GM21576 (cell line): ENCODE measurements around the gene WDR18.

Source experiments
- ATAC-seq: cut with Tn5 transposase; IDR thresholded peaks from one replicate; pipeline ENCODE4 v1.9.1; 2021; ENCODE audit warnings: mild to moderate bottlenecking, moderate library complexity; ENCODE audit not compliant: unreplicated experiment

Gene WDR18

DNA sequence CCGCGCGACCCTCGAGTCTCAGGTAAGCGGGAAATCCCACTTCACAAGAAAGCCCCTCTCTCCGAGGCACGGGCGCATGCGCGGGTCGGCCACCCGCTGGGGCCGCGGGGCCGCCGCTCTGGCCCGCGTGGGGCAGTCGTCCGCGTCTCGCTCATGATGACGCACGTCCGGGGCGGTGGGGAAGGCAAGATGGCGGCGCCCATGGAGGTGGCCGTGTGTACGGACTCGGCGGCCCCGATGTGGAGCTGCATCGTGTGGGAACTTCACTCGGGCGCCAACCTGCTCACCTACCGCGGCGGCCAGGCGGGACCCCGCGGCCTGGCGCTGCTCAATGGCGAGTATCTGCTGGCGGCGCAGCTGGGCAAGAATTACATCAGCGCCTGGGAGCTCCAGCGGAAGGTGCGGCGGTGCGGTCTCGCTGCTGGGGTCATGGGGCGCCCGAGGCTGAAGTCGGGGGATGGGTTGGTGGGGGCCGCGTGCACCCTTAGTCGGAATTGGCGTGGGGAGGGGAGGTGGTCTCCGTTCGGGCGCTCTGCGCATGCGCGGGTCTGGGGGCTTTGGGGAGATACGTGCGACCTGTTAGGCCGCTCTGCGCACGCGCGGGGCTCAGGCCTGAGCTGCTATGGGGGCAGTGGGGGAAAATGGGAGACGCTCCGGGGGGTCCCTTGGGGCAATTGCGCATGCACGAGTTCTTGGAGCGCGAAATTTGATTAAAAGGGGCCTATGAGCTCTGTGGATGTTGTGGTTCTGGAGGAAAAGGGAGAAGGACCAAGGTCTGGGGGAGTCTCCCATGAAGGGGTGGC lies at the start of gene WDR18:
Gene WDR18, plus strand, starts transcription at position 181 of the 803 bp plus-strand sequence. Its CDS starts 9 bp downstream, at position 190.
- ATAC-seq: peak; percentile 69

GRCh38 chr19:934865-935479 lies 49.2 kb upstream of the WDR18 start:
- ATAC-seq: no peak

GRCh38 chr19:936175-936546 lies 48.0 kb upstream of the WDR18 start:
- no peak for ATAC-seq

DNA sequence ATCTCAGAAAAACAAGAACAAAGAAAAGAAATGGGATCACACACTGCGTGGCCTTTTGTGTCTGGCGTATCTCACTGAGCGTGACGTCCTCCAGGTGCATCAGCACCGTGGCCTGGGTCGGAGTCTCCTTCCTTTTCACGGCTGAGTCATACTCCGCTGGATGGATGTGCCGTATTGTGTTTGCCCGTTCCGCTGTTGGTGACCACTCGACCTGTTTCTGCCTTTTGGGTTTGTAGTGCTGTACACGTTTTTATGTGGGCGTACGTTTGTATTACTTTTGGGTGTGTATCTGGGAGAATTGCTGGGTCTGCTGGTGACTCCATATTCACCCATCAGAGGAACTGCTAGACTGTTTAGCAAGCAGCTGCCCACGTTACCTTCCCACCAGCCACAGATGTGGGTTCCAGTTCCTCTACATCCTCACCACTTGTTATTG lies 46.9 kb upstream of the WDR18 start:
- ATAC-seq: no peak

DNA sequence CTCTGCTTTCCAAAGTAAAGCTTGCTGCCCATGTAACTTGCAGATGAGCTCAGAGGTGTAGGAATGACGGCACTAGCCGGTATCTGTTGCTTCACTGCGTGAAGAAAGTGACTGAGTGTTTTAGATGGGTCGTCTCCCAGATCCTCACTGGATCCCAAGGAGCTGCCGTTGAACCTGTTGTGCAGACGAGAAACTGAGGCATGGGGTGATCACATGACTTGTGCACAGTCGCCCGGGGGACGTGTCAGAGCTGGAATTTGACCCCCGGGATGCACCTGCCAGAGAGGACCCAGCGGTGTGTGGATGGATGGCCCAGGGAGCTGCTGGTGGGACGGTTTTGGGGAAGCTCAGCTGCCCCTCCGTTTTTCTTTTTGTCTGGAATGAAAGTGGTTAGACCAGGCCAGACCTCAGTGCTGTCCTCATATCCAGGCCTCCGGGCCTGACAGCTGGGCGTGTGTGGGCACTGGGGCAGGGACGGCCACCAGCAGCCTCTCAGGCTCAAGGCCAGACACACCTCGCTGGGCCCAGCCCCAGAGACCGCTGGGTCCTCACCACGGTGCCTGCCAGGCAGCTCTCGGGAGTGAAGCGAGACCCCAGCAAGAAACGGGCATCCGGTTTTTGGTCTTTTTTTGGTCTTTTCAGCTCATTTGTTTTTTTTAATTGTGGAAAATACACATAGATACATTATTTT lies 45.8 kb upstream of the WDR18 start:
- ATAC-seq: no peak

- ATAC-seq: no peak
Measured at GRCh38 chr19:939439-939838, 44.7 kb upstream of the WDR18 start.

DNA sequence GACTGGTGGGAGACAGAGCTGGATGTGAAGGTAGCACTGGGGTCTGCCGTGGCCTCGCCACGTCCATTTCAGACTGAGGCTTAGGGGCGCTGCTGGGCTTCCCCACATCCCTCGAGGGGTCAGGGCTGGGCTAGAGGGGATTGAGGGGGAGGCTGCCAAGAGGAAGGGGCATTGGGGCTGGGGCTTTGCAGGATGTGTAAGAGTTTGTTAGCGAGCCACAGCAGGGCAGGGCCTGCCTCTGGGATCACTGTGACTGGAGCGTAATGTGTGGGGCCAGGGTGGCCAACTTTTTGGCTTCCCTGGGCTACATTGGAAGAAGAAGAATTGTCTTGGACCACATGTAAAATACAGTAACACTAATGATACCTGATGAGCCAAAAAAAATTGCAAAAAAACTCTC lies 44.2 kb upstream of the WDR18 start:
- ATAC-seq: no peak

- ATAC-seq: no peak
Measured at GRCh38 chr19:940591-941291, 43.4 kb upstream of the WDR18 start.

GRCh38 chr19:941292-942132 lies 42.6 kb upstream of the WDR18 start:
- no peak for ATAC-seq

GRCh38 chr19:942133-942645 lies 42.0 kb upstream of the WDR18 start:
- no peak for ATAC-seq

DNA sequence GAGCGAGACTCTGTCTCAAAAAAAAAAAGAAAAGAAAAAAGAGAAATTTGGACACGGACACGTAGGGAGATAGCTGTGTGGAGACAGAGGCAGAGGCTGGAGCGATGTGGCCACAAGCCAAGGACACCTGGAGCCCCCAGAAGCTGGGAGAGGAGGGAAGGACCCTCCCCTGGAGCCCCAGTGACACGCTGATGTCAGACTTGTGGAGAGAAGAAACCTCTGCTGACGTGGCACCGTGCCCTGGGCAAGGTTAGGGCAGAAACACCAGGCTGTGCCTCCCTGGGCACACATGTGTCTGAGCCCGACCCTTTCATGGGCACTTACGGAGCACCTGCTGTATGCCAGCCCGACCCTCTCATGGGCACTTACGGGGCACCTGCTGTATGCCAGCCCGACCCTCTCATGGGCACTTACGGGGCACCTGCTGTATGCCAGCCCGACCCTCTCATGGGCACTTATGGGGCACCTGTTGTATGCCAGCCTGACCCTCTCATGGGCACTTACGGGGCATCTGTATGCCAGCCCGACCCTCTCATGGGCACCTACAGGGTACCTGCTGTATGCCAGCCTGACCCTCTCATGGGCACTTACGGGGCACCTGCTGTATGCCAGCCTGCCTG lies 40.5 kb upstream of the WDR18 start:
- ATAC-seq: no peak

DNA sequence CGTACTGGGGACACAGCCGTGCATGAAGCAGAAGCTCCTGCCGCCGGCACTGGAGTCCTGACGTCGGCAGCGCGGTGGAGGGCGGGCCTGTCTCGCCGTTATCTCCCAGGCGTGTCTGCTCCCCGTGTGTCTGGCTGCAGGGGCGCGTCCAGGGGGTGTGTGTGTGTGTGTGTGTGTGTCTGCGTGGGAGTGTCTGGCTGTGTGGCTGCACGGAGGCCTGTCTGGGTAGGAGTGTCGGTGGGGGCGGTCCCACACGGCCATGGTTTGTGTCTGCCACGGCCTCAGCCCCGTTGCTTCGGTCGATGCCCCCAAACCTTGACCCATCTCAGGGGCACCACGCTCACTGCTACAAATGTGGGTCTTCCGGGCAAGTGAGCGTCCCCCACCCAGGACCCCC lies 40.0 kb upstream of the WDR18 start:
- no peak for ATAC-seq

DNA sequence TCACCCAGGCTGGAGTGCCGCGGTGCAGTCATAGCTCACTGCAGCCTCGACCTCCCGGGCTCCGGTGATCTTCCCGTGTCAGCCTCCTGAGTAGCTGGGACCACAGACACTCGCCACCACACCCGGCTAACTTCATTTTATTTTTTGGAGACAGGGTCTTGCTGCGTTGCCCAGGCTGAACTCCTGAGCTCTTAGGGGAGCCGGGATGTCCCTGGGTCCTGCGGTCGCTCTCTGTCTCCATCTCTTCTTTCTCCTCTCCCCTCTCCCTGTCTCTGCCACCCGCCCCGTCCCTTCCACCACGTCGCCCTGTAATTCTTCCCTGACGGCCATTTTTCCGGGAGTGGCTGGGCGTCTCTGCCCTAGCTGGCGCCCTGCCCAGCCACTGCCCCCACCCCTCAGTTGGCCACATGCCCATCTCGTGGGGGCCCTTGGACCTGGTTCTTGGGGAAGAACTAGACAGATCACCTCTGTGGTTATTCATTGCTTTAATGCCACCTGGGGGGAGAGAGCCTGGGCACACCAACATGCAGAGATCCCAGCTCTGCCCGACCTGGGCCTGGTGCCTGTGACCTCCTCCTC lies 39.4 kb upstream of the WDR18 start:
- ATAC-seq: no peak

DNA sequence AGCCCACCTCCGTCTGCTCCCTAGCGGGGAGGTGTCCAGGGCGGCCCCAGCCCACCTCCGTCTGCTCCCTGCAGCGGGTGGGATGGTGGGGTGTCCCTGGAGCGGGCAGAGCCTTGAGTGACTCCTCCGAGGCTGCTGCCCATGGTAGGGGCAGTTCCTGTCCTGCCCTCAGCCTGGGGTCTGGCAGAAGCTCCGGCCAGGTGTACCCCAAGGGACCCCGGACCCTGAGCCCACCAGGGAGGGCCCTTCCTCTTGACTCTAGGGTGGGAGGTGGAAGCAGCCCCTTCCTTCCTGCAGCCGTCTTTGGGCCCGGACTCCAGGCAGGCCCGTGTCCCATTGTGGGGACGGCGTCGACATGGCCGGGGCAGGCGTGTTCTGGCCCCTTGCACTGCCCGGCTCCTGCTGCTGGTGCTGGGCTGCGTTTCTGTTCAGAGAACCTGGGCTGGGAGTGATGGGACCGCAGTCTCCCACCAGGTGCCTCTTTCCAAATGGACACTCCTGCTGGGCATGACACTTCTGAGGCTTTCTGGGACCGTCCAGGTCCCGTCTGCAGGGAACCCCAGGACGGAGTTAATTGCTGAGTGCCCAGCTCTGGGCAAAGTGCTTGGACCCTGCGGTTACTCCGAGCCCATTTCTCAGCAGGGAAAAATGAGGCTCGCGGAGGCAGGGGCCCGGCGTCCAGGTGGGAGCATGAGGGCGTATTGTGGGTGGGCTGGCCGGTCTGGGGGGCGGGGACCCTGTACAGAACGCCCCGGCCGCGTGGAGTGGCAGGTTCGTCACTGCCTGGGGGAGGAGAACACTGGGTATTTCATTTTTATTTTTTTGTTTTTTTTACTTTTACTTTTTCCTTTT lies 38.5 kb upstream of the WDR18 start:
- no peak for ATAC-seq

DNA sequence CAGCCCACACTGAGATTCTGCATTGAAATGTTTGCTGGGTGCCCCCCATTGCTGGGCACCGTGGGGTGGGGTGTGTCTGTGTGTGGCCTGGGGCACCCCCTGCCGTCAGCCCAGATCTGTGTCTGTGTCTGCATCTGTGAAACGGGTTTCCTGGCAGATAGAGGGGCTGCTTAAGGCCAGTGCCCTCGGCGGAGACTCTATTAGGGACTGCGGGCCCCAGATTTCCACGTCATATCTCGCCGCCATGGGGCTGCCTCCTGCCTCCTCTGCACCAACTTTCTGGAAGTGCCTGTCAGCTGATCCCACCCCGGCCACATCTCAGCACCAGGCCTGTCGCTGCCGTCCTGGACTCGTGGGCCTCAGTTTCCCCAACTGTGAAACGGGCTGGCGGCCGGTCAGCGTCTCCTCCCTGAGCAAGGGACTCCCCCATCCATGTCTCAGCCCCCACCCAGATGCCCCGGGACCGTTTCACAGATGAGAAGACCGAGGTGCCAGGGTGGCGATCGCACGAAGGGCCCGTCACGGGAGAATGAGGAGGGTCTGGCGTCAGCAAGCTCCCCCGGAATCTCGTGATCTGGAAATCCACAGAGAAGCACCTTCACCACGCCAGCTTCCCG lies 36.9 kb upstream of the WDR18 start:
- no peak for ATAC-seq

GRCh38 chr19:947707-948539 lies 36.2 kb upstream of the WDR18 start:
- ATAC-seq: peak; percentile 56

DNA sequence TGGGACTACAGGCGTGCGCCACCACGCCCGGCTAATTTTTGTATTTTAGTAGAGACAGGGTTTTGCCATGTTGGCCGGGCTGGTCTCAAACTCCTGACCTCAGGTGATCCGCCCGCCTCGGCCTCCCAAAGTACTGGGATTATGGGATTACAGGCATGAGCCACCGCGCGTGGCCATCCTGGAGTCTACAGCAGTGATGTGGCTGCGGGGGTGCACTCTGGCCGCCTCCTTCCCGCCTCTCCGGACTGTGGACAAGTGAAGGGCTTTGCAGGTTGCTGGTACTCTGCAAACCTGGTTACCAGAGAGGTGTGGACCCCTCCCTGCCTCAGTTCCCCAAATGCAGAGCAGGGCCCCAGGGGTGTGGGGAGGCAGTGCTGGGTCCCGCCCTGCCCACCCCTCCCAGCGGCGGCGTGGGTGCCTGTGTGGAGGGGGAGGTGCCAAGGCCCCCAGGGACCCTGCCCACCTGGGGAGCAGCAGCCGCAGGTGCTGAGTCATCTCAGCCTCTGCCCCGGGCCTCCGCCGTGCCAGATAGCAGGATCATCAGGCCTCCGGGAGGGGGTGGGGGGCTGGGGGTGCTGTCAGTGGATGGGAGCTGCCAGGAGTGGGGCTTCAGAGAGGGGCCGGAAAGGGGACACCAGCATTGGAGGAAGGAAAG lies 35.2 kb upstream of the WDR18 start:
- ATAC-seq: no peak
